Inflammatory macrophage treated with lipopolysaccharide for 4 hours (primary cell): ENCODE results near the gene NKRF.

ENCODE experiments used
- DNase-seq: peaks from one replicate; pipeline ENCODE4 v3.0.0-alpha.2; 2020

Gene NKRF

GRCh38 chrX:119607018-119607389 lies 780 bp upstream of the NKRF start:
- DNase-seq = no peak

DNA sequence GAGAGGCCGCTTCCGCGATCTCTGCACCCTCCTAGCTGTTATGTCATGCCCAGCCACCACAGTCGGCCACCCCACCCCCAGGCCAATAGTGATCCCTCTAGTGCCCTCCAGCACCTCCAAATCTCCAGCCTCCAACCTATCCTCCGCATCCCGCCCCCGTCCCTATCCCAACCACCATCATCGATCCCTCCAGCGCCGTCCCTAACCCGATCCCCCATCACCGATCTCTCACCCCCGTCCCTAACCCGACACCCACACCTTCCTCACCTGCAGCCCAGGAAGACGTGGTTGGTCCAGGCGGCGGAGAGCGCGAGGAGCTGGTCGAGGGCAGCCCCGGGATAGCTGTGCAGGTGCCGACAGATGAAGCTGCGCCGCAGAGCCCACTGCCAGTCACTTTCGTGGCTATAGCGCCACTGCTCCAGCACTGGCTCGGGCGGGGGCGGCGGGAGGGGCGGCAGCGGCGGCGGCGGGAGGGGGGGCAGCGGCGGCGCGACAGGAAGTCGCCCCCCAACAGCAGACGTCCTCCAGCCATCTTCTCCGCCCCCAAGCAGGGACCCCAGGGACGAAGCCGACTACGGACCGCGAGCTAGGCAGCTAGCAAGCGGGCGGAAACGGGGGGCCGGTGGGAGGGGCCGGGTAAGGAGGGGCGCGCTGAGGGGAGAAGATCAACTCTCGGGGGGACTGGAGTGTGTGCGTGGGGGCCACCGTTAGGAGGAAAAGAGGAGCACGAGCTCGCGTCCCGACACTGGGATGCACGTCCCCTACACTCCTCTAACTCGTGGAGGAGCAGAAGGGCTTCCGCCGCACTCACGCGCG lies 552 bp downstream of the NKRF start:
- peak; percentile 18 for DNase-seq

- DNase-seq = no peak
Observed at GRCh38 chrX:119604766-119605463, 1.3 kb downstream of the NKRF start.

GRCh38 chrX:119602701-119603255 lies 3.4 kb downstream of the NKRF start:
- no peak for DNase-seq

GRCh38 chrX:119589810-119590209 lies 16.4 kb downstream of the NKRF start:
- no peak for DNase-seq

DNA sequence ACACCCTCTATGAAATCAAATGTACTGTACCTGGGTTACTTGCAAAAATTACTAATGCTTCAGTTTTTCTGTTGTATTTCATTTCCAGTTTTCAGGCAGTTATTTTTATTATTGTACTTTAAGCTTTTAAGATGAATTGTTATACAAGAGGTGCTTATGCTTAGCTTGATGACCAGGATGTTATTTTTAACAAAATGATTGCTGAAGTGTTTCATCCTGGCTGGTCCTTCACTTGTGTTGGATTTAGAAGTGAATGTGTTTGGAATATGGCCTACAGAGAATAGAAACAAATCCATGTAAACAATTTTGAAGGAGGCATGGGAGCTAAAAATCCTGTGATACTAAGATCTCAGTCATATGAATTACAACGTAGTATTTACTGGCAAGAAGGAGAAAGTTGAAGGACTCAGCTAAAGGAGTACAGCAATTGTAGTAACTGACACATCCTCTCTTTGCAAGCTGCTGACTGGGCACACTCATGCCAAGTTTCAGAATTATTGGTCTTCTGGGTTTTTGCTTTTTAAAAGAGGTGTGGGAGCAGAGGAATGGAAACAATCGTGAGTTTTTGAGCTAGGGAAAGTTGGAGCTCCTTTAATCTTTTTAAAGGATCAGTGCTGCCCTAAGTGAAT lies 22.7 kb downstream of the NKRF start:
- no peak for DNase-seq

DNA sequence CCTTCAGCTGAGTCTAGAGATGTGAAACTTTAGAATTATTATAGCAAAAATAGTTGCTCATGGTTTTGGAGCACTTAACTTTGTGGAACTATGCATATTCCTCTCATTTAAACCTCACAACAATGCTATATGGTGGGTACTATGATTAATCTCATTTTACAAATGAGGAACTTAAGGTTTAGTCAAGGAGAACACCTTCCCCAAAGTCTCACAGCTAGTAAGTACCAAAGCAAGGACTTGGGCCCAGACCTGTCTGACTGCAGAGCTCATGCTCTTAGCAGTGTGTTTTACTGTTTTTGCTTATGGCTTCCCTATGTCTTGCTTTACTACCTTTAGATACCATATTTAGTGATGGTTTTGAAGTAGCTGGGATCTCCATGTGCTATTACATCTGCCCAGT lies 26.8 kb downstream of the NKRF start:
- no peak for DNase-seq

DNA sequence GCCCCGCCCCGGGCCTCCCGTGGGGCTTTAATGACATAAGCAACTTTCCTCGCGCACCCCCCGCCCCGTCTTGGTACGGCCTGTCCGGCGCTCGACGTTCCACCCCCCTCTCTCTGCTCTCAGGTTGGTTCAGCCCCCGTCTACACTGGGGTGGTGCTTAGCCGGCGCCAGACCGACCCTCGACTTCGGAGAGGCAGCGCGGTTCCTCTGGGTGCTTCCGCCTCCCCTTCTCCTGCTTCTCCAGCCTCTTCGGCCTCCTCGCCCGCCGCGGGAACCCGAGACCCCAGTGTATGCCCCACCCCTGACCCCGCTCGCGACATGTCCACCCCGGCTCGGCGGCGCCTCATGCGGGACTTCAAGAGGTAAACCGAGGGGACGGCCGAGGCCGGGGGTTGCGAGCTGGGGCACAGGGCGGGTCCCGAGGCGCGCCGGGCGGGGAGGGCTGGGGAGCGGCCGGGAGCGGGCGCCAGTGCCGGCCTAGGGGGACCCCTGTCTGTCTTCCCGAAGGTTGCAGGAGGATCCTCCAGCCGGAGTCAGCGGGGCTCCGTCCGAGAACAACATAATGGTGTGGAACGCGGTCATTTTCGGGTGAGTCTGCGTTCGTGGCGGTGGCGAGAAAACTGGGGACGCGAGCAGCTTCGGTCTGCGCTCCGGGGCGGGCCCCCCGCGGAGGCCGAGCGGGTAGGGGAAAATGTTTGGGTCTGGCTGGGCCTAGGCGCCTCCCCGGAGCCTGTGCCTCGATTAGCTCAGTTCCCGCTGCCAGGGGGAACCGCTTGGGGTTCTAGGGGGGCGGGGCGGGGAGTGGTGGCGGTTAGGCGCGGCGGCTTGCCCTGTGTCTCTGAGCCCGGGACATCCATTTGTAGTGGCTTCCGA lies 31.6 kb downstream of the NKRF start, which contains the start of gene UBE2A:
Gene UBE2A (plus strand): TSS at position 170 of the 873 bp plus-strand sequence. CDS start 149 bp downstream, at position 319.
- DNase-seq = peak; percentile 89

DNA sequence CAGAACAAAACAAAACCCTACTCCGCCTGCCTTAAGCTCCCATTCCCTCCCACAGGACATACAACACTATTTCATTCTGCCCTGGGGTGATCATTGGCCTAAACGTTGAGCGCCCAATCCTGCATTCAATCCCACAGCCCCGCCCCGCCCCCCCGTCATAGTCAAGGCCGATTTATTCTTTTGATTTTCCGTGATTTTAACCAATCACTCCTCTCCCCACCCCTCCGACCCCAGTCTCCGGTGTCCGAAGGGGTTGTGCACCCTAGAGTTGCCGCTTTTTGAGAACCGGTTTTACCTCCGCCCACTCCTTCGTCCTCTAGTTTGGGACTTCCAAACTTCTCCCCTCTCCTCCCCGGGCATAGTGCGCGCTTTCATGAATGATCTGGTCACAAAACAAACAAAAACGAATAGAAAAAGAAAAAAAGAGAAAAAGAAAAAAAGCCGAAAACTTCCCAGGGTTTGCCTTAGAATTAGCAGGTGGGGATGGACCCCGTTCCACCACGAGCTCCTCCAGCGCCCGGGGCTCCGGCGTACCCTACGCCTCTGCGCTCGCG lies 32.3 kb downstream of the NKRF start:
- peak; percentile 41 for DNase-seq

DNA sequence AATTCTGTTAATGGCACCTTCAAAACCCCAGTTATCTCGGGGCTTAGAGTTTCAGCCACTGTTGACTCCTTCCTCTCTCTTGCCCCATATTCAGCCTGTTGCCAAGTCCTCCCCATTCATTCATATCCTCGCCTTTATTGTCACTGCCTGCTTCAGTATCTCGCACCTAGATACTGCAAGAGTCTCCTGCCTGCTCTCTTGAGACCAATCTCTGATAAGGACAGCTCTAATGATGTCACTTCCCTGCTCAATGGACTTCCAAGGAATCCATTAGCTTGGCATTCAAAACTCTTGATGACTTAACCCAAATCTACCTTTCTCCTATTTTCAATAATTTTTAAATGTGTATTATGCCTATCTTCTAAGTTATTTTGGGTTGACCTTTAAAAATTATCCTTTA lies 33.0 kb downstream of the NKRF start:
- no peak for DNase-seq

DNA sequence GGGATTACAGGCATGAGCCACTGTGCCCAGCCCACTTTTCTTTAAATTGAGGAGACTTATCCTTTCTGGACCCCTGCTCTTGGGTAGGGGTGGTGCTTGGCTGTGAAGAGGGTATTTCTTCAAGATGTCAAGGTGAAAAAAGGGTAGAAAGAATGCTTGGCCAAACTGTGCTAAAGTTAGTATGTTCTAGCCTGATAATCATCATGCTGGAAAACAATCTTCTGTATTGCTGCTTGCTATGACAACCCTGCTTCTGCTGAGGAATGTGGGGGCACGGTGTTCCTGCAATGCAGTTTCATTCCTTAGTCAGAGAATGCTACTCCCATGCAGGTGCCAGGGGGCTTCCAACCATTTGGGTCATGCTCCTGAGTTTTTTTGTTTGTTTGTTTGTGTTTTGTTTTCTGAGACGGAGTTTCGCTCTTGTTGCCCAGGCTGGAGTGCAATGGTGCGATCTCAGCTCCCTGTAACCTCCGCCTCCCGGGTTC lies 35.8 kb downstream of the NKRF start:
- no peak for DNase-seq

DNA sequence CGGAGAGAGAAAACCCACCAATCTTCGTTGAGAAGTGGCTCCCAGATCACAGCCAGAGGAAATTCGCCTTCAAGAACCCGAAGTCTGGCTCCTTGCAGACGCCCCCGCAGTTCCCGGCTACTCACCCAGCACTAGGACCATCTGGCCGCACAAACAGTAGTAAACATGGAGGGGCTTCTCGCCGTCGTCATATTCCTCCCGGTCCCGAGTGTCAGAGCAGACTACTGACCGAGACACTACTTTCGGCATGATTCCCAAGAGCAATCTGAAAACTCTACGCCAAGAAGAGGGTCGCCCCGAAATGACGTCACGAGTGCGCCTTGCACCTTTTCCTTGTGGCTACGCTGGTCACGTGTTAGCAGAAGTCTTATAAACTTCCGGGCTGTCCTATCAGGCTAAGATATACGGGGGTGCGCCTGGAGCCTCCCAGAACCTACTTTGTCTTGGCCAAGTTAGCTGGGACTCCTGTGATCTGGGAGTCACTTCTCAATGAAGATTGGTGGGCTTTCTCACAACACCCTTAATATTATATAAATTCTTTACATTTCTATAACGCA lies 41.0 kb downstream of the NKRF start, which contains the start of gene STEEP1:
Gene STEEP1 (minus strand): TSS at position 303 of the 557 bp plus-strand sequence. CDS start 54 bp downstream, at position 249.
- DNase-seq = peak; percentile 92

DNA sequence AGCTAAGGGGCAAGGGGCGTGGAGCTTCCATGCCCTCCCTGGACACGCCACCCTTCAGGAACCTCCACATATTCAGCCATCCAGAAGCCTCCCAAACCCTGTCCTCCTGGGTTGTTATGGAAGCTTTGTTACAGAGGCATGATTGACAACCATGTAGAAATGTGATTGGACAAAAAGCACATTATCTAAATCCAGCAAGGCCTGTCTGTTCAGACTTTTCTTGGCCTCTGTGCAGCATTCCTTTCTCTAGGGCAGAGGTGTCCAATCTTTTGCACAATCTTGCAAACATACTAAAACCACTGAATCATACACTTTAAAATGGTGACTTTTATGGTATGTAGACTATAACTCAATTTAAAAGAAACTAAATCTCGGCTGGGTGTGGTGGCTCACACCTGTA lies 53.7 kb downstream of the NKRF start:
- DNase-seq = no peak

DNA sequence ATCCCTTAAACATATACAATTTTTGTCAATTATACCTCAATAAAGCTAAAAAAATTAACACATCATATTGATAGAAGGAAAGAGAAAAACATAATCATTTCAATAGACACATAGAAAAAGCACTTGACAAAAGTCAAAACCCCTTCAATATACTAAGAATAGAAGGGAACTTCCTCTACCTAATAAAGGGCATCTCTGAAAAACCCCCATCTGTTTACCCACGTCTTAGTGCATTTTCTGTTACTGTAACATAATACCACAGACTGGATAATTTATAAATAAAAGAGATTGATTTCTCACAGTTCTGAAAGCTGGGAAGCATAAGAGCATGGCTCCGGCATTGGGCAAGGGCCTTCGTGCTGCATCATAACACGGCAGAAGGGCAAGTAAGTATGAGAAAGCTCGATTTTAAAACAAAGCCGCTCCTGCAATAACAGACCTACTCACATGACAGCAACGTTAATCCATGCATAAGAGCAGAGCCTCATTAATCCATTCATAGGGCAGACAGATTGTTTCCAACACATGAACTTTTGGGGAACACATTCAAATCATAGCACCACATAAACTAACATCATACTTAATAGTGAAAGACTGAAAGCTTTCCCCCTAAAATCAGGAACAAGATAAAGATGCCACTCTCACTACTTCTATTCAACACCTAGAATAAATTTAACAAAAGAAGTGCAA lies 56.8 kb downstream of the NKRF start:
- DNase-seq = no peak

DNA sequence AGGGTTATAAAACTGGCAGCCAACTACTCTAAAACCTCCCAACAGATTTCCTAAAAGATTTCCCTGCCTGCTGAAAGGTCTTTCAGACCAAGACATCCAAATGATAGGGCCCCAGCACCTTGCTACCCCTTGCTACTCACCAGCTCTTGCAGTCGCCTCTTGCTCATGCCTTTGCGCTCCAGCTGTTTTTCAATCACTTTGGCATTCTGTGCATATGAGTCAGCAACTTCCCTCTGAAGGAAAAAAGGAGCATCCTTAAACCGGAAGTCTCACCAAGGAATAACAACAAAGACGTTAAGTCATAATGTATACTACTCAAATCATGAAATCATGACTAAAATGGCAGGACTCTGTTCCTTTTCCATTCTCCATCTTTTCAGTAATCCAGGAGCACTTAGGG lies 65.0 kb downstream of the NKRF start:
- DNase-seq = no peak

- no peak for DNase-seq
Observed at GRCh38 chrX:119539872-119540271, 66.4 kb downstream of the NKRF start.
